Transverse colon (tissue), 4 donors: ENCODE measurements around the gene PRKCH. TPM values are rescaled to one million over a fixed set of nuclear protein-coding genes. Genes with fewer than 3 reads are reported as not detected.

Experiments
- DNase-seq: peaks from one replicate; pipeline ENCODE4 v3.0.0-alpha.2; 2019
- H3K27ac ChIP-seq, 4 donors: fragments of 200-600 bp; sonication (generic); 2 replicates each; pipeline ENCODE4 v1.5.1; 2016 to 2018; ENCODE audit warnings: inconsistent platforms in 4 of 4
- H3K27me3 ChIP-seq: fragments of 200-600 bp; sonication (generic); 2 replicates; pipeline ENCODE4 v1.5.1; 2017; ENCODE audit warnings: inconsistent platforms
- H3K36me3 ChIP-seq, 4 donors: fragments of 200-600 bp; sonication (generic); 2 replicates each; pipeline ENCODE4 v1.5.1; 2017 to 2019; ENCODE audit warnings: inconsistent platforms in 4 of 4
- H3K4me1 ChIP-seq, 4 donors: fragments of 200-600 bp; sonication (generic); 2 replicates each; pipeline ENCODE4 v1.5.1; 2017 to 2020; ENCODE audit warnings: inconsistent platforms in 4 of 4
- H3K4me3 ChIP-seq, 4 donors: fragments of 200-600 bp; sonication (generic); 1 replicate in 1 of 4; 2 replicates in 3 of 4; pipeline versions ENCODE4 v1.5.1 to v1.6.1; 2017 to 2019; ENCODE audit warnings: inconsistent platforms in 4 of 4
- H3K9me3 ChIP-seq, 2 donors: fragments of 200-600 bp; sonication (generic); 2 replicates each; pipeline ENCODE4 v1.5.1; 2017 to 2019; ENCODE audit warnings: inconsistent platforms in 2 of 2
- EP300 ChIP-seq: sonication (generic); formaldehyde crosslinking; IDR thresholded peaks from one replicate; pipeline ENCODE4 v1.6.1; 2017; ENCODE audit warnings: antibody characterized with exemption, low read depth
- POLR2A ChIP-seq: fragments of 450-650 bp; IDR thresholded peaks from one replicate; pipeline ENCODE4 v1.6.1; 2016; ENCODE audit warnings: antibody characterized with exemption, mild to moderate bottlenecking, moderate library complexity
- POLR2AphosphoS5 ChIP-seq, 3 donors: sonication (generic); formaldehyde crosslinking; IDR thresholded peaks; one replicate each; pipeline ENCODE4 v1.6.1; 2016; ENCODE audit warnings: antibody characterized with exemption in 3 of 3
- WGBS, 2 donors: methylation state at CpG; one replicate each; pipeline ENCODE4 v1.1.5; 2018; ENCODE audit warnings: low coverage in 1 of 2; 5-methylcytosine and 5-hydroxymethylcytosine counted together
- in situ Hi-C, 4 donors: fragments of 200-750 bp; cut with MboI; loops; one replicate each; pipeline versions ENCODE4 v1.15.0 to v1.15.1; 2017; ENCODE audit warnings: low sequenced_read_pairs in 3 of 4, low pct_ligation_motif_present in 1 of 4, low pct_unique_long_range_greater_than_20kb in 1 of 4
- intact Hi-C: fragments of 100-400 bp; cut with DNase I; formaldehyde crosslinking; loops from one replicate; pipeline ENCODE4 v1.15.1; 2023; ENCODE audit warnings: low total_unique reads
- total RNA-seq, 4 donors: library from RNA; depleted of rRNA; stranded (reverse); fragments of >200 nt; gene quantifications; one replicate each; pipeline ENCODE4 v1.1.0, GENCODE V29; 2016
- TF ChIP-seq, protein P1 (sequence below), 5 experiments: fragments of 200-600 bp in 3 of 5; fragments of 450-650 bp in 2 of 5; sonication (generic) in 3 of 5; IDR thresholded peaks; 1 replicate in 2 of 5; 2 replicates in 3 of 5; pipeline ENCODE4 v1.5.1; 2016 to 2017; ENCODE audit warnings: antibody characterized with exemption in 5 of 5, inconsistent platforms in 3 of 5, mild to moderate bottlenecking in 2 of 5, moderate library complexity in 1 of 5

PRKCH gene
- total RNA-seq, 4 donors from 2014 or later = 12.4 to 38.9 (median 27.0) TPM

GRCh38 chr14:61581955-61582615 lies 260.7 kb downstream of the PRKCH start:
- intact Hi-C loops = no loop called here
- Histone ChIP-seq H3K9me3 (no peaks in the 10 kb centered on the region), H3K4me3 (no peak overlapping the region), H3K27ac (no peak overlapping the region), H3K4me1 (peaks cover 0 to 18% (median 14%) of the 10 kb centered on the region in 4 donors), H3K36me3 (no peaks in the 10 kb centered on the region), H3K27me3 (no peaks in the 10 kb centered on the region)
- no peak for DNase-seq
- in situ Hi-C loops = no loop called here
- TF ChIP-seq POLR2AphosphoS5 (IDR thresholded peaks at IDR 0.05) (no peak), POLR2A (no peak), EP300 (no peak)
- TF ChIP-seq, protein P1, sequence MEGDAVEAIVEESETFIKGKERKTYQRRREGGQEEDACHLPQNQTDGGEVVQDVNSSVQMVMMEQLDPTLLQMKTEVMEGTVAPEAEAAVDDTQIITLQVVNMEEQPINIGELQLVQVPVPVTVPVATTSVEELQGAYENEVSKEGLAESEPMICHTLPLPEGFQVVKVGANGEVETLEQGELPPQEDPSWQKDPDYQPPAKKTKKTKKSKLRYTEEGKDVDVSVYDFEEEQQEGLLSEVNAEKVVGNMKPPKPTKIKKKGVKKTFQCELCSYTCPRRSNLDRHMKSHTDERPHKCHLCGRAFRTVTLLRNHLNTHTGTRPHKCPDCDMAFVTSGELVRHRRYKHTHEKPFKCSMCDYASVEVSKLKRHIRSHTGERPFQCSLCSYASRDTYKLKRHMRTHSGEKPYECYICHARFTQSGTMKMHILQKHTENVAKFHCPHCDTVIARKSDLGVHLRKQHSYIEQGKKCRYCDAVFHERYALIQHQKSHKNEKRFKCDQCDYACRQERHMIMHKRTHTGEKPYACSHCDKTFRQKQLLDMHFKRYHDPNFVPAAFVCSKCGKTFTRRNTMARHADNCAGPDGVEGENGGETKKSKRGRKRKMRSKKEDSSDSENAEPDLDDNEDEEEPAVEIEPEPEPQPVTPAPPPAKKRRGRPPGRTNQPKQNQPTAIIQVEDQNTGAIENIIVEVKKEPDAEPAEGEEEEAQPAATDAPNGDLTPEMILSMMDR (IDR thresholded peaks at IDR 0.05) = no peak
- 89 to 93% methylated on average over 2 to 3 of the region's 3 CpGs for WGBS, 2 donors

- H3K27me3 ChIP-seq = no peaks in the 10 kb centered on the region
- no peak for TF ChIP-seq EP300
- TF ChIP-seq POLR2A = no peak
- TF ChIP-seq, protein P1 (IDR thresholded peaks at IDR 0.05) = no peak
- no peak for TF ChIP-seq POLR2AphosphoS5 (IDR thresholded peaks at IDR 0.05)
- H3K27ac ChIP-seq = no peak overlapping the region
- no peak for DNase-seq
- in situ Hi-C loops = no loop called here
- no peak overlapping the region for H3K4me3 ChIP-seq
- H3K9me3 ChIP-seq = no peaks in the 10 kb centered on the region
- intact Hi-C loops = no loop called here
- 79 to 84% methylated on average over 2 of the region's 2 CpGs for WGBS, 2 donors
- no peaks in the 10 kb centered on the region for H3K36me3 ChIP-seq
- peaks cover 0 to 18% (median 14%) of the 10 kb centered on the region in 4 donors for H3K4me1 ChIP-seq
Observed at GRCh38 chr14:61582815-61583214, 261.4 kb downstream of the PRKCH start.

DNA sequence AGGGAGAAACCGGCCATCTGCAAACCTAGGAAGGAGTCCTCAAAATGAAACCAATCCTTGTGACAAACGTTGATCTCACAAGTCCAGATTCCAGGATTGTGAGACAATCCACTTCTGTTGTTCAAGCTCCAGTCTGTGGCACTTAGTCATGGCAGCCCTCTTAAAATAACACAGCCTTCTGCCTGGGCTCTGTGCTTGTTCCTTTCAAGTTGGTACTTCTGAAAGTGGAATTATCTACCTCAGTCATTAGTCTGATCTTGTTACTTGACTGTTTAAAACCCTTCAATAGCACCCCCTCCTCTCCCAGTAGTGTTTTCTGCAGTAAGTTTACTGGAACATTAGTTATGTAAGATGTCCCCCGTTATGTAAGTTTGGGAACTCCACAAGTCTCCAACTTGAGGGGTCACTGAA lies 263.0 kb downstream of the PRKCH start:
- no peak for DNase-seq
- intact Hi-C loops = no loop called here

More for the DNA sequence above, 263.0 kb downstream of the PRKCH start:
- no peaks in the 10 kb centered on the region for H3K27me3 ChIP-seq
- peaks cover 0 to 23% (median 14%) of the 10 kb centered on the region in 4 donors for H3K4me1 ChIP-seq
- no peaks in the 10 kb centered on the region for H3K9me3 ChIP-seq
- 69 to 77% methylated on average over 3 of the region's 3 CpGs for WGBS, 2 donors
- H3K4me3 ChIP-seq = no peak overlapping the region
- in situ Hi-C loops = no loop called here
- TF ChIP-seq EP300 (no peak), POLR2AphosphoS5 (IDR thresholded peaks at IDR 0.05) (no peak), POLR2A (no peak)
- TF ChIP-seq, protein P1 (IDR thresholded peaks at IDR 0.05) = no peak
- no peaks in the 10 kb centered on the region for H3K36me3 ChIP-seq
- no peak overlapping the region for H3K27ac ChIP-seq
